Fibroblast of upper back skin (primary cell): Measurements from ENCODE around the gene MIF.
"Not testable (repeated sequence)": the region's sequence is repeated elsewhere in the genome, so short reads cannot be mapped to it uniquely, and the experiment has no call there.

Source experiments
- DNase-seq: peaks from one replicate; pipeline ENCODE4 v3.0.0-alpha.2; 2013

MIF gene

GRCh38 chr22:23893945-23894709, at the start of gene MIF:
TSS of gene MIF (plus strand) at chr22:23894383. CDS start at chr22:23894475, 92 bp downstream.
- peak; percentile 93 for DNase-seq

GRCh38 chr22:23844739-23845202, 49.4 kb upstream of the MIF start:
- no peak for DNase-seq

- no peak for DNase-seq
Observed at GRCh38 chr22:23845265-23846080, 48.7 kb upstream of the MIF start.

DNA sequence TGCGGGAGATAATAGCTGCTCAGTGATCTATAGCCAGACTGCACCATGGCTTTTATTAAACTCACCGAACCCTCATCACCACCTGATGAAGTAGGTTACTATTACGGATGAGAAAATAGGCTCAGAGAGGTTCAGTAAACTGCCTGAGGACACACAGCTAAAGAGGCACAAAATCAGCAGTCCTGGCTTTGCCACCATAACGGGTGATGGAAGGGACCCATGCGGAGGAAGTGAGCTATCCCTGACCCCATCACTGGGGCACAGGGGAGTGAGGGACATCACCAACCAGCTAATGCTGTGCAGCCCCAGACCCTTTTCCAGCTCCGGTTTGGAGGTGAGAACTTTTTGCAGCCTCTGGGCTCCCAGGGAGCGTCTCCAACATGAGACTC, 48.1 kb upstream of the MIF start:
- no peak for DNase-seq

DNA sequence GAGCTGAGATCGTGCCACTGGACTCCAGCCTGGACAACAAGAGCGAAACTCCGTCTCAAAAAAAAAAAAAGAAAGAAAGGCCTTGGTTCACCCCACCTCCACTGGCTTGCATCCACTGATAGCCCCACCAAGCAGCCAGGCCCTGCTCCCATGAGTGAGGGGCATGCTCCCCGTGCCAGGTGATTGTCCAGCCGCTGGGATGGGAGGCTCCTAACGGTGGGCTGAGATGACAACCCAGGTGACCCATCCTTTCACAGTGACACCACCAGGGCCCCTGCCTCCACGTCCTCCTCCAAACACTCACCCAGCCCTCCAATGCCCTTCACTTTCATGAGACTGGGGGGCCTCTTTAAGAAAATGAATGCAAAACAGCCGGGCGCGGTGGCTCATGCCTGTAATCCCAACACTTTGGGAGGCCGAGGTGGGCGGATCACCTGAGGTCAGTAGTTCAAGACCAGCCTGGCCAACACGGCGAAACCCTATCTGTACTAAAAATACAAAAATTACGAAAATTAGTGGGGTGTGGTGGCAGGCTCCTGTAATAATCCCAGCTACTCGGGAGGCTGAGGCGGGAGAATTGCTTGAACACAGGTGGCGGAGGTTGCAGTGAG, 46.8 kb upstream of the MIF start:
- no peak for DNase-seq

DNA sequence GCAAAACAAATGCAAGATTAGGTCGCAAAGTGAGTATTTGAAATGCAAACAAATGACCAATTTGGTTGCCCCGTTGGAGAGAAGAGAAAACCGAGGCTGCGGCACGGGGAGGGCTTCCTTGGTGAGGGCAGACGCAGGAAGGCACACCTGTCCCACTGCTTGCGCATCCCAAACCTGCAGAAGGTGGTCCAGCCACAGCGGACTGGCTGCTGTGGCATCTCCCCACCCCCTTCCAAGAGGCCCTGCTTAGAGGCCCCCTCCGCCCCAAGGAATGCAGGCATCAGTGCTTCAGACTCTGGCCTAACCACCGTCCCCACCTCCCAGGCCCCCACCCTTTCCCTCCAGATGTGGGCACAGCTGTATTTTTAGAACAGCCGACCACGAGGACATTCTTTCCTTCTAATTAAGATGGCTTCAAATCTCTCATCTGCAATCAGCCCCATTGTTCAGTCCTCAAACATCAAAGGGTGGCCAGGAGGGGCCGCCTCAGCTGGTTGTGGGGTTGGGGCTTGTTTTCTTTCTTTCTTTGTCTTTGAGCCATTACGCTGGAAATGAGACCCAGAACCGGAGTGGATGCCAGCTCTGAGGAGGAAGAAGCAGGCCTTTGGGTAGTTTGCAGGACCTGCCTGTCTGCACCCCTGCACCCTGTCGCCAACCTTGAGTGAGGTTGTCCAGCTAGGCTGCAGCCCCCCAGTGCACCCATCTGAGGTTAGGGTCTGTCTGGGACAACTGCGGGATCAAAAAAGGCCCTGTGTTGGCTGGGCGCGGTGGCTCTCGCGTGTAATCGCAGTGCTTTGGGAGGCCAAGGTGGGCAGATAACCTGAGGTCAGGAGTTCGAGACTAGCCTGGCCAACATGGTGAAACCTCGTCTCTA, 46.0 kb upstream of the MIF start:
- DNase-seq = peak; percentile 8

GRCh38 chr22:23849009-23850006, 44.9 kb upstream of the MIF start:
- DNase-seq = peak; percentile 63

- no peak for DNase-seq
Observed at GRCh38 chr22:23850136-23850611, 44.0 kb upstream of the MIF start.

- DNase-seq = peak; percentile 44
Observed at GRCh38 chr22:23856721-23857605, 37.2 kb upstream of the MIF start.

GRCh38 chr22:23857606-23858483, 36.3 kb upstream of the MIF start, which contains the start of gene SLC2A11:
TSS of gene SLC2A11 (plus strand) at chr22:23857875. CDS start at chr22:23858000, 125 bp downstream.
- DNase-seq = peak; percentile 98

- no peak for DNase-seq
Observed at GRCh38 chr22:23858484-23858815, 35.7 kb upstream of the MIF start.

- no peak for DNase-seq
Observed at GRCh38 chr22:23859201-23859600, 35.0 kb upstream of the MIF start.

DNA sequence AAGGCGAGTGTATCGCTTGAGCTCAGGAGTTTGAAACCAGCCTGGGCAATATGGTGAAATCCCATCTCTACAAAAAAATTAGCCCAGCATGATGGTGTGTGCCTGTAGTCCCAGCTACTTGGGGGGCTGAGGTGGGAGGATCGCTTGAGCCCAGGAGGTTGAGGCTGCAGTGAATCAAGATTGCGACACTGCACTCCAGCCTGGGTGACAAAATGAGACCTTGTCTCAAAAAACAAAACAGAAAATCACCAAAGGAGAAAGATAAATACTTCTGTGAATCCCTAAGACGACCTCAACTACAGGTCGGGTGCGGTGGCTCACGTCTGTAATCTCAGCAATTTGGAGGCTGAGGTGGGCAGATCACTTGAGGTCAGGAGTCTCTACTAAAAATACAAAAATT, 34.0 kb upstream of the MIF start:
- DNase-seq = not testable (repeated sequence)

GRCh38 chr22:23862103-23862502, 32.1 kb upstream of the MIF start:
- DNase-seq = peak; percentile 48

GRCh38 chr22:23864499-23865154, 29.6 kb upstream of the MIF start:
- DNase-seq = not testable (repeated sequence)

DNA sequence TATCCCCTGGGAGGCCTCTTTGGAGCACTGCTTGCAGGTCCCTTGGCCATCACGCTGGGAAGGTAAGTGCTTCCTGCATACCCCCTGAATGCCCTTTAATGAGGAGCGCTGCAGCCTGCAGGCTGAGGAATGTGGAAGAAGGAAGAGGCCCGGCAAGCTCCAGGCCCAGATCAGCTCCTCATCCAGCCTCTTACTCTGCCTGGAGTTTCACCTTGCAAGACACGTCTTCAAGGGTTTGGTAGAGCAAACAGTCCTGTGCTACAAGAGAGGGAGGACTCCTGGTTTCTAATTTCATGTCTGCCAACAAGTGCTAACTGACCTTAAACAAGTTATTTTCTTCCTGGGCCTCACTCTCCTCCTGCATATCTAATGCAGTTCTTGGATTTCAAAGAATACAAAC, 25.6 kb upstream of the MIF start:
- DNase-seq = no peak

- DNase-seq = no peak
Observed at GRCh38 chr22:23874871-23875270, 19.3 kb upstream of the MIF start.

DNA sequence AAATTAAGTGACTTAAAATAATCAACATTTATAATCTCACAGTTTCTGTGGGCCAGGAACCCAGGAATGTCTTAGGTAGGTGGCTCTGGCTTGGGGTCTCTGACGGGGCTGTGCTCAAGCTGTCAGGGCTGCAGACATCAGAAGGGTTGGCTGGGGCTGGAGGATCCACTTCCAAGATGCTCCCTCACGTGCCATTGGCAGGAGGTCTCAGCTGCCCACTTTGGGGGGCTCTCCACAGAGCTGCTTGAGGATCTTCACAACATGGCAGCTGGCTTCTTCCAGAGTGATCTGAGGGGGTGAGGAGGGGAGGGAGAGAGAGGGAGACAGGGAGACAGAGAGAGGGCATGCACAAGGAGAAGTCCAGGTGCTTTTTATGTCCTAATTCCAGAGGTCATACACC, 18.4 kb upstream of the MIF start:
- DNase-seq = no peak
